HUDEP-2 (cell line): ENCODE data around the gene BPIFB2.
"Not testable (repeated sequence)": the region's sequence is repeated elsewhere in the genome, so short reads cannot be mapped to it uniquely, and the experiment has no call there.

Source experiments
- DNase-seq, 76 experiments: peaks; one replicate each; lab custom pipeline; 2025; ENCODE audit not compliant: unreplicated experiment in 76 of 76; lab: John Stamatoyannopoulos, UW

Gene BPIFB2

DNA sequence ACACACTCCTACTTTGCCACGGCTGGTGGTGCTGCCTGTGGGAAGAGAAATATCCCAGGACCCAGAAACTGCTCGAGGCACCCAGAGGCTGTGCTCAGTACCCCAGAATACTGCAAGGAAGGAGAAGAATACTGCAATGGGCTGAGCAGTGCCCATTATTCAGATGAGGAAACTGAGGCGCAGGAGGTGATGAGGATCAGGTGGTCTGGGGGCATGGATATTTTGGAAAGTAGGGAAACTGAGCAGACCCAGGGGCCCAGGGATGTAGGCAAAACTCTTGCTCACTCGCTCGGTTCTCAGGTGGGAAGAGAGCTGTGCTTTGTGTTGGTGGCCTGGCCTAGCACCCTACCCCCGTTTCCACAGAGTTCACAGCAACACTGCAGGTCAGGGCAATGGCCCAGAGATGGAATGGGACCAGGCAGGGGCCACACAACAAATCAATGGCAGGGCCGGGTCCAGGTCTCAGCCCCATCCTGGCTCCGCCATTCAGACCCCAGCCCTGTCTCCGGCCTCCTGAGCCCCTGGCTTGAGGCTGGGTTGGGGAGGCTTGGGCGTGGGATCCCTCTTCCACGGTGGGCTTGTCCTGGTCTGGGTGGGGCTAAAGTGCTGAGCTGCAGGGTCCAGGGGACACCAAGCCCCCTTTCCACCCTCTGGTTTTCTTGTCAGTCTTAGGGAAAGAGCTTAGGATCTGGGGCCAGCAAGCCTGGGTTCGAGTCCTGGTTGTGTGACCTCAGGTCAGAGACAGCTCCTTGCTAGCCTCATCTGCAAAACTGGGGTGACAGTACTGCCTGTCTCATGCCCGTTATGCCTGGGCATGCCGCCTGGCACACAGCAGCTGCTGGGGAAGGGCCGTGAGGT, 37.2 kb upstream of the BPIFB2 start:
- no peak for DNase-seq

DNA sequence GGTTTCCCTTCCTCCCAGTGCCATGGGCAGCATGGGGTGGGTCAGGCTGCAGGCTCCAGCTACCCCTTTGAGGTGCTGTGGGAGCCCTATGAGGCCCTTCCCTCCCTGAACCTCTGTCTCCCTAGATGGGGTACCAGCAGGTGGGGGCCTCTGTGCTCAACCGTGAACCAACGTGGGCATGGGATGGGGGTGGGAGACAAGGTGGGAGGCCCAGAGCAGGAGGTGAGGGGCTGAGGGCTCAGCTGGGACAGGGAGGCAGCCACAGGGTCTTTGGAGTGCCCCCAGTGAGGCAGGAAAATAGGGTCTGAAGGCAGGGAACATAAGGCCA, 36.6 kb upstream of the BPIFB2 start:
- DNase-seq: no peak

DNA sequence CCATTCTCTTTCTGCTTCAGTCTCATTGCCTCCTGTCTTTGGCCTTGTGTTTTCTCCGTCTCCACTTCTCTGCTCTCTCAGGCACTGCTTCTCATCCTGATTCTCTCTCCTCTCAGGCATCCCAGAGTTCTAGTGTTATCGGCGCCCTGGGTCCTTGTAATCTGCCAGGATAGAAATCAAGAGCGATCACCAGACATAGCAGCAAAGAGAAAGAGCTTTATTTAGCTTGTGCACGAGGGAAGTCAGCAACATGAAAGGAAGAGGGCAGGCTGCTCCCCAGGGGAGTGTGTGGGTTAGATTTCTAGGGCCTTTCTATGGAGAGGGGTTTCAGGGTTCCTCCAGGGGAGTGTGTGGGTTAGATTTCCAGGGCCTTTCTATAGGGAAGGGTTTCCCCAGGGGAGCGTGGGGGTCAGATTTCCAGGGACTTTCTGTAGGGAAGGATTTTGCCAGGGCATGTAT, 35.8 kb upstream of the BPIFB2 start:
- DNase-seq: no peak

DNA sequence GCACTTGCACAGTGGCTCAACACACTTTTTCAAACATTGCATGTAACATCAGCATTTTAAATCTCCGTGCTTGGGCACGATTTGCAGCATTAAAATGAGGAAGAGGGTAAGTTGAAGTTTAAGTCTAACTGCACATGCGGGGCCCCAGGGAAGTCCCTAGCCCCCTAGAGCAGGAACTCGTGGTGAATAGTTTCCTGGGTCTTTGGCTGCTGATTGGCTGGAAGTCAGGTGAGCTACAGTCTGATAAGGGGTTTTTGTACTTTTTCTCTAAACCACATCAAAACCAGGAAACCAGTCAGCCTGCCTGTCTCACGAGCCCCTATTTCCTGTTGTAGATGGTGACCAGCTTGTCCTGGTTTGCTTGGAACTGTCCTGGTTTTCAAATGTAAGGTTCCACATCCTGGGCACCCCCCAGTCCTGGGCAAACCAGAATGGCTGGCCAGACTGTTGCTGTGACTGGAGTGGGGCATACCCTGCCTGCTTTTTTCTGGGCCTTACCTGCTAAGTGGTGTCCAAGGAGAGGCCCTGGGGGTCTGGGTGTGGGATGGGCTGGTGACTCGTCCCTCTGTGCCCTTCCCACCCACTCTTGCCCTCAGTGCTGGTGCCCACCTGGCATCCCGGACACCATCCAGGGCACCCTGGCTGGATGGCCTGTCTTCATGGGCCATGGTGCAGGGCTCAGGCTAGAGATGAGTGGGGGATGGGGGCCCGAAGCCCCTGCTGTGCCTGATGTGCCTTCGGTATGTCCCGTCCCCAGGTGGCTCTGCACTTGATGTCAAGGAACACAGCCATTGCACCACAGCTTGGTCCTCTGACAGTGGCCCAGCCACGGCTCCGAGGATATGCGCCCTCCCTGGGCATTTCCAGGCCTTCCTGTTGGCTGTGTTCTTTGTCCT, 35.1 kb upstream of the BPIFB2 start:
- no peak for DNase-seq

DNA sequence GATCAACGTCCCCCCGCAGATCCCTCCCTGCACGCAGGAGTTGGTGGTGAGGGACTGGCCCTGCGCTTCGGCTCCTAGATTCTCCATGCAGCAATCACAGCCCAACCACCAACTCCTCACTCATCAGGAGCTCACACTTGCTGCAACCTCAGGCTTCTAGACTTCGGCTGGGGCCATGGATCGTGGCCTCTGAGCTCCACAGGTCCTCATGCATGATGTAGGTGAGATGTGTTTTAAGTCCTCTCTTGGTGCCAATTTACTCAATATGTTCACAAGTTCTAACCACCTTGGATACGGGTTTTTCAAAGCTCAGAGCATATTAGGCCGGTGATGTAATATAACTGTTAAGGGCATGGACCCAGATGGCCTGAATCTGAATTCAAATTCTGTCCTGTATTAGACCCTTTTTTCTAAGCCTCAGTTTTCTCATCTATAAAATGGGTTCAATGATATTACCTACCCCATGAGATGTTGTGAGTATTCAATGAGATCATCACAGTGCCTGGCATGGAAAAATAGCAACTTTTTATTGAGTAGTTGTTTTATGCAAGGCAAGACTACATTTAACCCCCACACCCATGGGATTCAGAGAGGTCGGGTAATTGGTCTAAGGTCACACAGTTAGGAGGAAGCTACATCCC, 34.3 kb upstream of the BPIFB2 start:
- DNase-seq: no peak

DNA sequence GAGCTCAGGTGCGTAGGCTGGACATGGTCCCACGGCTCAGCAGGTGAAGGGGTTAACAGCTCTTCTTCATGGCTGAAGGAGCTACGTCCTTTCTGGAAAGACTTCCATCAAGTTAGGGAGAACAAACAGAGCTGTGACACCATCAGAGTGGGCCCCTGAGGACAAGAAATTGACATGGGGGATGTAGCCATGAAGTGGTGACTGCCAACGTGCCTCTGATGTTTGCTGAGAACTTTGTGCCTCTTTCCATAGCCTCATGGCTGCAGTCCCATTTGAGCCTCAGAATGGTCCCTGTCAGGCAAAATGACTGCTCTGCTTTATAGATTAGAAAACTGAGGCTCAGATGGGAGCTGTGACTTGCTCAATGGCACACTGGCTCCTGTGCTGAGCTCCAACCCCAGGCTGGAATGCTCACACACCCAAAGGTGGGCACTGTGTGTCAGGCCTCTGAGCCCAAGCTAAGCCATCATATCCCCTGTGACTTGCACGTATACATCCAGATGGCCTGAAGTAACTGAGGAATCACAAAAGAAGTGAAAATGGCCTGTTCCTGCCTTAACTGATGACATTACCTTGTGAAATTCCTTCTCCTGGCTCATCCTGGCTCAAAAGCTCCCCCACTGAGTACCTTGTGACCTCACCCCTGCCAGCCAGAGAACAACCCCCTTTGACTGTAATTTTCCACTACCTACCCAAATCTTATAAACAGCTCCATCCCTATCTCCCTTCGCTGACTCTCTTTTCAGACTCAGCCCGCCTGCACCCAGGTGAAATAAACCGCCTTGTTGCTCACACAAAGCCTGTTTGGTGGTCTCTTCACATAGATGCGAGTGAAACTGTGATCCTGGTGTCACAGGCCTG, 33.1 kb upstream of the BPIFB2 start:
- DNase-seq: not testable (repeated sequence)

DNA sequence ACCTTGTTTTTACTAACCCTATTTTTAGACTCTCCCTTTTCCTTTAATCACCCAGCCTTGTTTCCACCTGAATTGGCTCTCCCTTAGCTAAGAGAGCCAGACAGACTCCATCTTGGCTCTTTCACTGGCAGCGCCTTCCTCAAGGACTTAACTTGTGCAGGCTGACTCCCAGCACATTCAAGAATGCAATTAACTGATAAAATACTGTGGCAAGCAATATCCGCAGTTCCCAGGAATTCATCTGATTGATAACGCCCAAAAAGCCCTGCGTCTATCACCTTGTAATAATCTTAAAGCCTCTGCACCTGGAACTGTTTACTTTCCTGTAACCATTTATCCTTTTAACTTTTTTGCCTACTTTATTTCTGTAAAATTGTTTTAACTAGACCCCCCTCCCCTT, 32.4 kb upstream of the BPIFB2 start:
- DNase-seq: not testable (repeated sequence)

DNA sequence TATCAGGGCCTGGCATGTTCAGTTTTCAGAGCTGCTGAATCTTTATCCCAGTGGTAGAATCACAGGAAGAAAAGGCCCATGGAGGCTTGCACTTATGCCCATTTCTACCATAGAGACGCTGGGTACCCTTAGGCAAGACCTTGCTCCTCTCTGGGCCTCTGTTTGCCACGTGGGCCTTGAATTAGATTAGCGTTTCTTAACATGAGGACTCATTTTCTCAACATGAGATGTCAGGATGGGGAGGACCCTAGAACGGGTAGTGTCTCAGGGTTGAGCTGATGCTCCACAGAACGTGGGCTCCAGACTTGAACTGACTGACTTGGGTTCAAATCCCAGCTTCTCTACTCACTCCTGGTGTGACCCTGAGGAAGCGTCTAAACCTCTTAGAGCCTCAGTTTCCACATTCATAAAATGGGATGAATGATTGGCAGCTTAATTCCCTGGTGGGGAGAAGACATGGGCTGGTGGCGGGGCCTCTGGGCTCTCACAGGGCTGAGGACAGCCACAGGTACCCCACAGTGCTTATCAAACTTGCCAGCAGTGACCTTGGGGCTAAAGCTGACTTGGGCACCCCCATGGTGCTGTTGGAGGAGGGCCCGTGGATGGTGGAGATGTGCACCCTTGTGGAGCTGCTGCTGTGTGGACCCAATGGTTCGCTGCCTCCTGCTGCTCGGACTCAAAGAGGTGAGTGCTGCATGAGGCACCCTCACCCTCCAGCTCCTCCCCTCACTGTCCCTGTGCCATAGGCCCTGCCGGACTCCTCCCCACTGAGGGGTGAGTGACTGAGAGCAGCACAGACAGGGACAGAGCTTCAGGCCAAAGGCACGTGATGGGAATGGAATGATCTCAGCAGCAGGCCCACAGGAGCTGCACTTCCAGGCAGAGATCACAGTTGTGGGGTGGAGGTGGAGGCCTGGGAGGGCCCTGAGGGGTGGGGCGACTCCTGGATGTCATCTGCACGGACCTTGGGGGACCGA, 31.5 kb upstream of the BPIFB2 start:
- DNase-seq: no peak

GRCh38 chr20:32976746-32977145, 30.8 kb upstream of the BPIFB2 start:
- DNase-seq: no peak

- DNase-seq: no peak
These were observed 30.1 kb upstream of the BPIFB2 start for GRCh38 chr20:32977281-32978008.

DNA sequence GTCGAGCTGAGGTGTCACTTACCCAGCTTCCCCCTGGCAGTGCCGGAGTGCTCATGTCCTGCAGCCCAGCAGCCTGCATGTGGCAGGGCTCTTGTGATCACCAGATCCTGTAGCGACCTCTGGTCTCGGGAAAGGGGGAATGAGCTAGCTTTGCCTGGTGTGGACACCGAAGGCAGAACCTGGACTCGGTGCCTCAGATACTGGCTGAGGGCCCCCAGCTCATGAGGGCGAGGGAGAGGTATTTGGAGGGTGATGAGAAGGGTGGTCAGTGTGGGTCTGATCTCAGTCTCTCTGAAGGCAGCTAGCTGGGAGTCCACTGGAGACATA, 29.5 kb upstream of the BPIFB2 start:
- no peak for DNase-seq

DNA sequence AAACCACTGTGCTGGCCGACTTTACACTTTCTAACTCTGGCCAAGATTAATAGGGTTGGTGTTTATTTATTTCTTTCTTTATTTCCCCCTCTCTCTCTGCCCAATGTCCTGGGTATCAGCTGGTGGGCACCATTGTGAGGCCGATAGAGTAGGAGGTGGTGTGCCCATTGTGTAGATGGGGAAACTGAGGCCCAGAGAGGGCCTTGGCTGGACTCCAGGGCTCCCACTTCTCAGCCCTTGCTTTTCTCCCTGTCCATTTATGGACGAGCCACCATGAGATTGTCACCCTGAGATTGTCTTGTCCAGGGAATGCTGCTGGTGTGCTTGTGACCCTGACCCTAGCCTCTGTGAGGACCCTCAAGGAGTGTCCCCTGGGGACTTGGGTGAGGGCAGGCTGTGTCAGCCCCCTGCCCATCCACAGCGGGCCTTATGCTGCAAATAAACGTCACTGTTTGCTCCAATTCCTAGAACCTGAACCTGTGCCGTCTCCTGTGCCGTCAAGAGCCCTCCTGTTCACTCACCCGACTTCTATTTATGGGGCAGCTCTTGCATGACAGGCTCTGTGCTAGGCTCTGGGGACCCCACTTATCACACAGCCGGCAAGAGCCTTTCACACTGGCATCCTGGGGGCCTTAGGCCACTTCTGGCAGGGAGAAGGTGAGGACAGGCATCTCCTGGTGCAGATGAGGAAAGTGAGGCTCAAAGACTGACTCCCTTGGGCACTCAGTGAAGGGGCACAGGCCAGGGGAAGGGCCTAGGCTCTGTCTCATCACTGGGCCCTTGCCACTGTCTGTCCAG, 28.1 kb upstream of the BPIFB2 start:
- no peak for DNase-seq

GRCh38 chr20:32980131-32980941, 27.2 kb upstream of the BPIFB2 start:
- DNase-seq: no peak

DNA sequence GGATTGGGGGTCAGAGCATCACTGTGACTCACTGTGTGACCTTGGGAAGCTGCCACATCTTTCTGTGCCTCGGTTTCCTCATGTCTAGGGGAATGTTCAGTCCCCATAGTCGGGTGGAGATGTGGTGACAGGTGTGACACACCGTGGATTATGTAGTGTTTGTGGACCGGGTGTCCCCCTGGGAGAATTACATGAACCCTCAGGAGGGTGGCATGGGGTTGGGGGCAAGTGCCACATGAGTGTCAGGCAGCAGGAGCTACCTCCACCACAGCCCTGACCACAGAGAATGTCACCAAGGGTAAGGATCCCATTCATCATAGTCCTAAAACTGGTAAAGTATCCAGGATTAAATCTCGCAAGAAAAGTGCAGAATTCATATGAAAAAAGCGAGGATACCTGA, 26.5 kb upstream of the BPIFB2 start:
- no peak for DNase-seq

DNA sequence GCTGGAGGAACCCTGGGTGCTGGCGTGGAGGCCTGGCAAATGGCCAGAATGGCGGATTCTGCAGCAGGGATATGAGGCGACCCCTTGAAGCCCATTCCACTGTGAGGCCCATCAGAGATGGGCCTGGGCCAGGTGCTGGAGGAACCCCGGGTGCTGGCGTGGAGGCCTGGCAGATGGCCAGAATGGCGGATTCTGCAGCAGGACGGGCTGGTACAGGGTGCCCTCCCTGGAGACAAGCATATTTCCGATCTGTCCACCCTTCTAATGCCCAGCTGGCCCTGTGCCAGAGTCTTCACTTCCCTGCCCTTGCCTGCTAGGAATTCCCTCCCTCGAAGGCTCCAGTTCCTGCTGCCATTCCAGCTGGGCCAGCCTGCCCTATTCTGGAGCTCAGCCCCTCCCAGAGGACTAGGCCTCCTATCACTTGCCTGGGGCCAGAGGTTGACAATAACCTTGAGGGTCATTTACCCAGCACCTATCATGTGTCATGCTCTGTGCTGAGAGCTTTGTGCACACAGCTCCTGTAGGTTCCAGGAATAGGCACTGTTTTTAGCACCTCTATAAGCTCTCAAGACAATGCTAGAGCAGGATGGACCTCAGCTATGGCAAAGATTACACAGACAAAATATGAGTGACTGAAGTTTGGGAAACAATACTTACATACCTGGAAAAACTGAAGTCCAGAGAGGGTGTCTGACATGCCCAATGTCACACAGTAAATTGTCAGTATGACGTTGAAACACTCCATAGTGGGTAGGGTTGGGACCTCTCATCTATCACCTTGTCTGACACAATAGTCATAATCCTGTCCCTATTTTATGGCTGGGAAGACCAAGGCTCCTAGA, 24.7 kb upstream of the BPIFB2 start:
- no peak for DNase-seq

- DNase-seq: no peak
These were observed 23.9 kb upstream of the BPIFB2 start for GRCh38 chr20:32983459-32984112.
